ENCODE results near the gene EXOC3L2.

EXOC3L2 gene

DNA sequence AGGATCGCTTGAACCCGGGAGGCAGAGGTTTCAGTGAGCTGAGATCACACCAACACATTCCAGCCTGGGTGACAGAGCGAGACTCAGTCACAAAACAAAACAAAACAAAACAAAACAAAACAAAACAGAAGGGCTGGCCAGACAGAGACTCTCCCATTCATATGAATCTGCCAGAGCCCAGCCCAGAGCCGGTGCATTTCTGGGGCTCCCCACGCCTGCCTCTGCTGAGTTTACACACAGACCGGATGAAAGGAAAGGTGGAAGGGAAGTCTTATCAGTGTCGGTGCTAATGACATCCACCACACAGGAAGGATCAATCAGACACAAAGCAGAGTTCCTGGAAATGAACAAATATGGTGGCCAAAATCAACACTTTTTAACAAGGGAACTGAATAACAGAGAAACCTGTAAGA, 74.0 kb downstream of the EXOC3L2 start:
- no peaks in the 10 kb centered on the region for H3K27me3 ChIP-seq (replicated peaks; ENCODE audit: control insufficient read depth, insufficient read depth, low read length)
- TF ChIP-seq, protein P1, sequence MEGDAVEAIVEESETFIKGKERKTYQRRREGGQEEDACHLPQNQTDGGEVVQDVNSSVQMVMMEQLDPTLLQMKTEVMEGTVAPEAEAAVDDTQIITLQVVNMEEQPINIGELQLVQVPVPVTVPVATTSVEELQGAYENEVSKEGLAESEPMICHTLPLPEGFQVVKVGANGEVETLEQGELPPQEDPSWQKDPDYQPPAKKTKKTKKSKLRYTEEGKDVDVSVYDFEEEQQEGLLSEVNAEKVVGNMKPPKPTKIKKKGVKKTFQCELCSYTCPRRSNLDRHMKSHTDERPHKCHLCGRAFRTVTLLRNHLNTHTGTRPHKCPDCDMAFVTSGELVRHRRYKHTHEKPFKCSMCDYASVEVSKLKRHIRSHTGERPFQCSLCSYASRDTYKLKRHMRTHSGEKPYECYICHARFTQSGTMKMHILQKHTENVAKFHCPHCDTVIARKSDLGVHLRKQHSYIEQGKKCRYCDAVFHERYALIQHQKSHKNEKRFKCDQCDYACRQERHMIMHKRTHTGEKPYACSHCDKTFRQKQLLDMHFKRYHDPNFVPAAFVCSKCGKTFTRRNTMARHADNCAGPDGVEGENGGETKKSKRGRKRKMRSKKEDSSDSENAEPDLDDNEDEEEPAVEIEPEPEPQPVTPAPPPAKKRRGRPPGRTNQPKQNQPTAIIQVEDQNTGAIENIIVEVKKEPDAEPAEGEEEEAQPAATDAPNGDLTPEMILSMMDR (IDR thresholded peaks at IDR 0.05; ENCODE audit: insufficient read depth, low read length, poor library complexity, severe bottlenecking): no peak
- H3K36me3 ChIP-seq (ENCODE audit: control insufficient read depth, insufficient read depth, low read length): peaks cover 5% of the 10 kb centered on the region
- no peak for DNase-seq (ENCODE audit: extremely low read depth, insufficient read length)
- H3K4me3 ChIP-seq (replicated peaks; ENCODE audit: low read depth, low read length): no peak overlapping the region

DNA sequence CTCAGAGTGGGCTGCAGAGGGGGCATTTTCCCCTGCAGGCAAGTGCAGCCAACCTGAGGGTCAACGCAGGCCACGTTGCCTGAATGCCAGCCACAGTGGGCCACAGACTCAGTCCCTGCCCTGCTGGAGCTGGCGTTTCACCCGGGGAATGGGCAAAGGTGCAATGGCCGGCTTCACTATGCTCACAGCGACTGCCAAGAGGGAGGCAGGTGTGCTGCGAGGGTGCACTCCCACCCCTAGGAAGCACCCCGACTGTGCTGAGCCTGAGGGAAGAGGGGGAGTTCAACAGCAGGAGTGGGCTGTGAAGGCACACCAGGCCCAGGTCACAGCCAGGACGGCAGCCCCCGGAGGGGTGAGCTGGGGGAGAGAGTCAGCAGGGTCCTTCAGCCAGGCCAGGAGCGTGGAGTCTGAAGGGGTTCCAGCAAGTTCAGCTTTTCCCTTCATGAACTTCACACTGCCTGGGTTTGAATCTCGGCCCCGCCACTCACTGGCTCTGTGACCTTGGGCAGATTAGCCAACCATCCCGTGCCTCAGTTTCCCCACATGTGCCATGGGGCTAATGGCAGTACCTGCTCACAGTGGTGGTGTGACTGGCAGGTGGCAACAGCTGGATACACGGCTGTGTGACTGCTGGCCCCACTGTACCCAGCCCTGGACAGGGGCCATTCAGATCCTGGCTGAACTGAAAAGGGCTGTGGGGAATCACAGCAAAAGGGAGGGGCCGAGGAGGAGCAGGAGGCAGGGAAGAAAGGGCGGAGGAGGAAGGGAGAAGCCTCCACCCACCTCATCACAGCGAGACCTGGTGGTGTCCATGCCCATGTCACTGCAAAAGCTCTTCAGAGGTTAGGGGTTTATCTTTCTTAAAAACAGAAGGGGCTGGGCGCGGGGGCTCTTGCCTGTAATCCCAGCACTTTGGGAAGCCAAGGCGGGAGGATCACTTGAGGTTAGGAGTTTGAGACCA, 74.8 kb downstream of the EXOC3L2 start:
- DNase-seq (ENCODE audit: extremely low read depth, insufficient read length): no peak
- Histone ChIP-seq H3K4me3 (replicated peaks; ENCODE audit: low read depth, low read length) (no peak overlapping the region), H3K27me3 (replicated peaks; ENCODE audit: control insufficient read depth, insufficient read depth, low read length) (no peaks in the 10 kb centered on the region), H3K36me3 (ENCODE audit: control insufficient read depth, insufficient read depth, low read length) (peaks cover 5% of the 10 kb centered on the region)
- TF ChIP-seq, protein P1 (IDR thresholded peaks at IDR 0.05; ENCODE audit: insufficient read depth, low read length, poor library complexity, severe bottlenecking): no peak

DNA sequence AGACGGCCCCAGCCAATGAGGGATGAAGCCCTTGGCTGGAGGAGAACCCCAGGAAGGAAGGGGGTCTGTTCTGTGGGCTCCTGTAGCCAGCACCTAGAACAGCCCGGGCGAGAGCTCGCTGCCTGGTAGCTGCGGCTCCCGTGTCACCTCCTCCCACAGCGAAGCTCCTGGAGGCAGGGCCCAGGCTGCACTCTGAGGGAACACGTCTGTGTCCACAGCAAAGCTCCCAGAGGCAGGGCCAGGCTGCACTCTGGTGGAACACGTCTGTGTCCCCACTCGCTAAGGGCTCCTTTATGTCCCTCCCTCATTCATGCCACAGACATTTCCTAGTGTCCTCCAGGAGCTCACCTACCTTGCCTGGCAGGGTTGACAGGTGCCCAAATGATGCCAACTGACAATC, 75.6 kb downstream of the EXOC3L2 start:
- TF ChIP-seq, protein P1 (IDR thresholded peaks at IDR 0.05; ENCODE audit: insufficient read depth, low read length, poor library complexity, severe bottlenecking): no peak
- no peaks in the 10 kb centered on the region for H3K27me3 ChIP-seq (replicated peaks; ENCODE audit: control insufficient read depth, insufficient read depth, low read length)
- no peak for DNase-seq (ENCODE audit: extremely low read depth, insufficient read length)
- H3K4me3 ChIP-seq (replicated peaks; ENCODE audit: low read depth, low read length): no peak overlapping the region
- H3K36me3 ChIP-seq (ENCODE audit: control insufficient read depth, insufficient read depth, low read length): peaks cover 5% of the 10 kb centered on the region

DNA sequence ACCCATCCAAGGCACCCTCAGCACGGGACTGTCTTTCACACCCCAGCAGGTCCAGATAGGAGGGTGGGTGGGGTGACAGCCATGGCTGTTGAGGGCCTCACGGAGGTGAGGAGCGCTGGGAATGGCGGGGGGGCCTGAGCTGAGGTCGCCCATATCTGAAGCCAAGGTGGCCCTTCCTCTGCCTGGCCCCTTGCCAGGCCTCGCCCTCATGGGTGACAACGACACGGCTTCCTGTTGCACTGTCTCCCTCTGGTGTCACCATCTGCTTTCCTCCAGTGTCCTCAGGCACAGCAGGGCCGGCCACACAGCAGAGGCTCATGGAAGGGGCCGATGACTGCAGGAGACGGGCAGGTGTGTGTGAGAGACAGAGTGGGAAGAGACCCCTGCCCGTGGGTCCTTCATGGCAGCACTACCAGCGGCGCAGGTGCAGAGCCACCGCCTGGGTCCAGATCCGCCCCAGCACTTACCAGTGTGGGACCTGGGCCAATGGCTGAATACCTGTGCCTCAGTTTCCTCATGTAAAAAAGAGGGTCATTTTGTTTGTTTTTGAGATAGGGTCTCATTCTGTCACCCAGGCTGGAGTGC, 76.3 kb downstream of the EXOC3L2 start:
- Histone ChIP-seq H3K27me3 (replicated peaks; ENCODE audit: control insufficient read depth, insufficient read depth, low read length) (no peaks in the 10 kb centered on the region), H3K36me3 (ENCODE audit: control insufficient read depth, insufficient read depth, low read length) (peaks cover 5% of the 10 kb centered on the region), H3K4me3 (replicated peaks; ENCODE audit: low read depth, low read length) (no peak overlapping the region)
- no peak for DNase-seq (ENCODE audit: extremely low read depth, insufficient read length)
- TF ChIP-seq, protein P1 (IDR thresholded peaks at IDR 0.05; ENCODE audit: insufficient read depth, low read length, poor library complexity, severe bottlenecking): no peak

DNA sequence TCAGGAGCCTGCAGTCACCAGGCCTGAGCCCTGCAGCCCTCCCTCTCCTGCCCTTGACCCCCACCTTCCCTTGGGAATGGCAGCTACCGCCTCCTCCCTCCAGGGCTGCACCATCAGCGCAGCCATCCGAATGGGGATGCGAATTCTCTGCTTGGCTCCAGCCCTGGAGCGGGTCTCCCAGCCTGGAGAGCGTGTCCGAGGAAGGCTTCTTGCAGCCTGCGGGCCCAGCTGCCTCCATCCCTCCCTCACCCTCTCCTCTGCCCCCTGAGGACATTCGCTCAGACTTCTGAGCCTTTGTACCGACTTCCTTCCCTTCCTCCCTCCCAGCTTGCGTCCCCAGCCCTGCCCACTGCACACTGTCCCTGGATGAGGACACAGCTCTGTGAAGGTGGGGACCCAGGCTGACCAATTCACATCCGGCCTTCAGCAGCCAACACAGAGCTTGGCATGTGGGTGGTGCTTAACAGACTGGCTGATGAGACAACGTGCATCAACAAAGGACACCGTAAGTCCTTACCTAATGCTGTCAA, 78.4 kb downstream of the EXOC3L2 start:
- Histone ChIP-seq H3K27me3 (replicated peaks; ENCODE audit: control insufficient read depth, insufficient read depth, low read length) (no peaks in the 10 kb centered on the region), H3K36me3 (ENCODE audit: control insufficient read depth, insufficient read depth, low read length) (peaks cover 5% of the 10 kb centered on the region), H3K4me3 (replicated peaks; ENCODE audit: low read depth, low read length) (no peak overlapping the region)
- TF ChIP-seq, protein P1 (IDR thresholded peaks at IDR 0.05; ENCODE audit: insufficient read depth, low read length, poor library complexity, severe bottlenecking): no peak
- DNase-seq (ENCODE audit: extremely low read depth, insufficient read length): peak; percentile 1

All from GM06990 (cell line).